HEK293T (cell line): ENCODE measurements around the gene RPH3AL.
"Not testable (repeated sequence)": the region's sequence is repeated elsewhere in the genome, so short reads cannot be mapped to it uniquely, and the experiment has no call there.

Source experiments
- CTCF ChIA-PET: fragments of 350-600 bp; formaldehyde crosslinking; extraction: SDS; loops from one replicate; lab custom pipeline; 2021; ENCODE audit warnings: antibody characterized with exemption, inconsistent platforms; lab: Yijun Ruan, JAX
- POLR2A ChIA-PET: fragments of 350-600 bp; formaldehyde crosslinking; extraction: SDS; loops from one replicate; lab custom pipeline; 2020; ENCODE audit warnings: antibody characterized with exemption, inconsistent platforms; lab: Yijun Ruan, JAX
- DNase-seq: peaks from one replicate; pipeline ENCODE4 v3.0.0; 2012; ENCODE audit warnings: mixed read lengths; ENCODE audit errors: extremely low spot score
- ARNT ChIP-seq: fragments of 450-650 bp; IDR thresholded peaks from 2 replicates; pipeline ENCODE4 v1.6.1; 2017; ENCODE audit warnings: mild to moderate bottlenecking
- BHLHE40 ChIP-seq: fragments of 450-650 bp; IDR thresholded peaks from 2 replicates; pipeline ENCODE4 v1.6.1; 2016; ENCODE audit warnings: mild to moderate bottlenecking, moderate library complexity, borderline replicate concordance
- CTBP1 ChIP-seq: fragments of 450-650 bp; IDR thresholded peaks from 2 replicates; pipeline ENCODE4 v1.6.1; 2016; ENCODE audit warnings: borderline replicate concordance
- ELF4 ChIP-seq: fragments of 450-650 bp; IDR thresholded peaks from 2 replicates; pipeline ENCODE4 v1.6.1; 2017; ENCODE audit warnings: antibody characterized with exemption
- FOXA1 ChIP-seq: fragments of 450-650 bp; IDR thresholded peaks from 2 replicates; pipeline ENCODE4 v1.6.1; 2016; ENCODE audit warnings: mild to moderate bottlenecking
- FOXK2 ChIP-seq: fragments of 450-650 bp; IDR thresholded peaks from 2 replicates; pipeline ENCODE4 v1.6.1; 2016; ENCODE audit warnings: mild to moderate bottlenecking
- FOXM1 ChIP-seq: fragments of 450-650 bp; IDR thresholded peaks from 2 replicates; pipeline ENCODE4 v1.6.1; 2017; ENCODE audit warnings: mild to moderate bottlenecking, borderline replicate concordance
- HDGF ChIP-seq: fragments of 450-650 bp; IDR thresholded peaks from 2 replicates; pipeline ENCODE4 v1.6.1; 2017; ENCODE audit warnings: antibody characterized with exemption, borderline replicate concordance
- L3MBTL2 ChIP-seq: fragments of 450-650 bp; conservative IDR thresholded peaks from 2 replicates; pipeline ENCODE4 v1.6.1; 2016; ENCODE audit warnings: mild to moderate bottlenecking
- LEF1 ChIP-seq: fragments of 450-650 bp; IDR thresholded peaks from 2 replicates; pipeline ENCODE4 v1.6.1; 2017; ENCODE audit warnings: mild to moderate bottlenecking, borderline replicate concordance
- NFRKB ChIP-seq: fragments of 450-650 bp; IDR thresholded peaks from 2 replicates; pipeline ENCODE4 v1.6.1; 2016; ENCODE audit warnings: mild to moderate bottlenecking, moderate library complexity
- PKNOX1 ChIP-seq: fragments of 450-650 bp; IDR thresholded peaks from 2 replicates; pipeline ENCODE4 v1.6.1; 2016
- SP1 ChIP-seq: fragments of 450-650 bp; IDR thresholded peaks from 2 replicates; pipeline ENCODE4 v1.6.1; 2017
- SUZ12 ChIP-seq: fragments of 450-650 bp; IDR thresholded peaks from 2 replicates; pipeline ENCODE4 v1.6.1; 2016; ENCODE audit warnings: mild to moderate bottlenecking
- TARDBP ChIP-seq: fragments of 450-650 bp; IDR thresholded peaks from 2 replicates; pipeline ENCODE4 v1.6.1; 2016
- ZNF384 ChIP-seq: fragments of 450-650 bp; IDR thresholded peaks from 2 replicates; pipeline ENCODE4 v1.6.1; 2016

The RPH3AL gene

DNA sequence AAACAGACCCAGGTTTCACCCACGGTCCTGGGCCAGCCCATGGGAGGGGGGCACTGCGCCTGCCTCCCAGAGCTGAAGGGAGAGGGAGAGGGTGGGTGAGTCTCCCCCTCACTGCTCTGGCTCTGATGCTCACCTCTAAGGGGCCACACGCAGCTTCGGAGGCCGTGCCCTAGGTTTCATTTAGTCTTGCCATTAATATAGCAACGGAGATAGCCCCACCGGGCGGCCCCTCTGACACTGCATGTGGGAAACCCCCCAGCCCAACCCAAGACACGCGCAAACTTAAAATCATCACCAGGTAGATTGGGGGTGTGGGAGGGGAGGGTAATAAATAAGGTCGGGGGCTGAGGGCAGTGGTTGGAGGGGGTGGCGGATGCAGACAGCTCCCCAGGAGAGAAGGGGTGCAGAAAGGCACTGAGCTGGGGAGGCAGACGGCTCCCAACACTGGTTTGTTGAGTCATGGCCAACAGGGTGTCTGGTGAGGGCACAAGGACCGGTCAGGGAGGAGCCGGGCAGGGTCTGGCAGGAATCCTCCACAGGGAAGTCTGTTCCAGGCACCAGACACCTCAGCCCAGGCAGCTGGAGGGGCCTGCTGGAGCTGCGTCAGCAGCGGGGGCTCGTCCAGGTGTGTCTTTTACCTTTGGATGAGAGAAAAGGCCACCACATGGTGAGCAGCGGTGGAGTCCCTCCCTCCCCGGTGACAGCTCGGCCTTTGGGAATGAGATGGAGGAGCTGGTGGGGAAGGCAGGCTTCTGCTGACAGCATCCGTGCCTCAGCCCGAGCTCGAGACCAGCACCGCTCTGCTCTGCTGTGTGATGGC, 139.1 kb downstream of the RPH3AL start:
- POLR2A ChIA-PET, result no interaction called here
- no peak for TF ChIP-seq SP1
- no peak for TF ChIP-seq ARNT
- TF ChIP-seq PKNOX1, result no peak
- TF ChIP-seq TARDBP, result no peak
- no peak for TF ChIP-seq ELF4
- TF ChIP-seq LEF1, result no peak
- no peak for TF ChIP-seq SUZ12
- CTCF ChIA-PET, result no interaction called here
- DNase-seq, result no peak

DNA sequence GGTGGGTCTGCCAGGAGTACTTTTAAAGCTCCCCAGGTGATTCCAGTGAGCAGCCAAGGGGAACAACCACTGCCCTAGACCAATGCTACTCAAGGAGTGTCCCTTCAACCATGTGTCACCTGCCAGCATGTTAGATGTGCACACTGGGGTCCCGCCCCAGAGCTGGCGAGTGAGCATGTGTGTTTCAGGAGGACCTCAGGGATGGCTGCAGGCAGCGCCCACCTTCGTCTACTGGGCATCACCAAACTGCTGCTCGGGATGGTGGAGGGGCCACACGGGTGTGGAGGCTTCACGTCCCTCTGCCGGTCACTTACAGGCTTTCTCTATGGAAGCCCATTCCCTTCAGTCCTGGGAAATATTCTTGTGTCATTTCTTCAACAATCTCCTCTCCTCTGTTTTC, 142.2 kb downstream of the RPH3AL start:
- POLR2A ChIA-PET, result no interaction called here
- TF ChIP-seq LEF1 (no peak), HDGF (no peak), NFRKB (no peak), PKNOX1 (no peak)
- CTCF ChIA-PET, result no interaction called here
- DNase-seq, result no peak

- no peak for DNase-seq
- POLR2A ChIA-PET, result no interaction called here
- CTCF ChIA-PET, result no interaction called here
- no peak for TF ChIP-seq PKNOX1
- no peak for TF ChIP-seq ZNF384
- no peak for TF ChIP-seq HDGF
- TF ChIP-seq ELF4, result no peak
Observed at GRCh38 chr17:208429-208828, 144.2 kb downstream of the RPH3AL start.

- no peak for DNase-seq
- no peak for TF ChIP-seq HDGF
- TF ChIP-seq ELF4, result no peak
- no peak for TF ChIP-seq SP1
- no peak for TF ChIP-seq FOXK2
- TF ChIP-seq LEF1, result no peak
- no peak for TF ChIP-seq NFRKB
- TF ChIP-seq SUZ12, result no peak
- TF ChIP-seq FOXM1, result no peak
- TF ChIP-seq TARDBP, result no peak
- no peak for TF ChIP-seq PKNOX1
- TF ChIP-seq L3MBTL2, result no peak
- no peak for TF ChIP-seq CTBP1
- TF ChIP-seq FOXA1, result no peak
- TF ChIP-seq ARNT, result no peak
- no peak for TF ChIP-seq ZNF384
- TF ChIP-seq BHLHE40, result no peak
- POLR2A ChIA-PET, result no interaction called here
- CTCF ChIA-PET, result no interaction called here
Observed at GRCh38 chr17:207775-208174, 144.8 kb downstream of the RPH3AL start.

DNA sequence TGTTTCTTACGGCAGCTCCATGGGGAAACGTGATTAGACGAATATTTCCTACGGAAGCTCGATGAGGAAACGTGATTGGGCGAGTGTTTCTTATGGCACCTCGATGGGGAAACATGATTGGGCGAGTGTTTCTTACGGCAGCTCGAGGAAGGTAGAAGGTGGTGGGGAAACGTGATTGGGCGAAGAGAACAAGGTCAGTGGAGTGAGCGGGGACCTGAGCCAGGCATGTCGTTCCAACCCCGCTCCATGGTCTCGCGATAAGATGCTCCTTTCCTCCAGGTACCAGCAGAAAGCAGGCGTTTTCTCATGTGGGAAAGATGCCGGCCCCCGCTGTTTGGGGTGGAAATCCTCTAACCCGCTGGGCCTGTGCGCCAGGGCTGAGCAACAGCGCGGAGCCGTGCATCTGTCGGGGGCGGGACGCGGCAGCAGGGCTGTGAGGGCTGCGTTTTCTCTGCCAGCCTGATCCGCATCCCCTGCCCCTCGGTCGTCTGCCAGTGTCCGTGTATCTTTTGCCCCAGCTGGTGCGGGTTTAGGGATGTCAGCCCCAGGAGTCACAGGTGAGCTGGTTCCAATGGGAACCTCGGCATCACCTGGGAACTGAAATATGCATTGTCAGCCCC, 145.6 kb downstream of the RPH3AL start:
- CTCF ChIA-PET, result no interaction called here
- DNase-seq, result no peak
- TF ChIP-seq SP1 (no peak), FOXM1 (no peak), FOXK2 (no peak), NFRKB (no peak), FOXA1 (no peak), TARDBP (no peak), CTBP1 (no peak), BHLHE40 (no peak), PKNOX1 (no peak), LEF1 (no peak), ZNF384 (no peak), L3MBTL2 (no peak), ARNT (no peak), HDGF (no peak), ELF4 (no peak), SUZ12 (no peak)
- POLR2A ChIA-PET, result no interaction called here

DNA sequence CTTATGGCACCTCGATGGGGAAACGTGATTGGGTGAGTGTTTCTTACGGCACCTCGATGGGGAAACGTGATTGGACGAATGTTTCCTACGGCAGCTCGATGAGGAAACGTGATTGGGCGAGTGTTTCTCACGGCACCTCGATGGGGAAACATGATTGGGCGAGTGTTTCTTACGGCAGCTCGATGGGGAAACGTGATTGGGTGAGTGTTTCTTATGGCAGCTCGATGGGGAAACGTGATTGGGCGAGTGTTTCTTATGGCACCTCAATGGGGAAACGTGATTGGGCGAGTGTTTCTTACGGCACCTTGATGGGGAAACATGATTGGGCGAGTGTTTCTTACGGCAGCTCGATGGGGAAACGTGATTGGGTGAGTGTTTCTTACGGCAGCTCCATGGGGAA, 146.1 kb downstream of the RPH3AL start:
- DNase-seq, CTCF ChIA-PET, POLR2A ChIA-PET: not testable (repeated sequence)
